K562 (cell line): ENCODE measurements around the gene TGM1. TPM values are rescaled to one million over a fixed set of nuclear protein-coding genes. Genes with fewer than 3 reads are reported as not detected.
A peak's percentile ranks its signal among the peaks of the same experiment; 100 is the strongest.

Source experiments
- ATF1 ChIP-seq, 2 experiments: fragments of 450-650 bp in 1 of 2; IDR thresholded peaks; 2 replicates each; pipeline ENCODE4 v1.6.1; 2016; ENCODE audit warnings: missing compliant biosample characterization in 1 of 2, missing genetic modification characterization in 1 of 2
- ATF7 ChIP-seq: fragments of 450-650 bp; IDR thresholded peaks from 2 replicates; pipeline ENCODE4 v1.7.1; 2014; ENCODE audit warnings: mild to moderate bottlenecking, moderate library complexity
- CAMTA2 ChIP-seq: fragments of 250-450 bp; sonication (Bioruptor Pico); conservative IDR thresholded peaks from 2 replicates; pipeline ENCODE4 v1.5.1; 2022
- CUX1 ChIP-seq: fragments of 200-800 bp; sonication (Bioruptor generic); IDR thresholded peaks from 2 replicates; pipeline ENCODE4 v1.6.1; 2016; ENCODE audit warnings: missing genetic modification characterization, missing compliant biosample characterization
- GABPA ChIP-seq: fragments of 200-800 bp; sonication (Bioruptor generic); conservative IDR thresholded peaks from 2 replicates; pipeline ENCODE4 v1.6.1; 2016; ENCODE audit warnings: low read depth, missing genetic modification characterization, missing compliant biosample characterization
- GTF3C2 ChIP-seq: IDR thresholded peaks from 3 replicates; pipeline ENCODE4 v1.6.1; 2011; ENCODE audit warnings: borderline replicate concordance, mild to moderate bottlenecking, moderate library complexity; ENCODE audit not compliant: insufficient read length; ENCODE audit errors: extremely low read depth
- HCFC1 ChIP-seq: IDR thresholded peaks from 2 replicates; pipeline ENCODE4 v1.6.1; 2012; ENCODE audit warnings: low read depth, low read length, improper control_type of control experiment
- PHF20 ChIP-seq: fragments of 450-650 bp; IDR thresholded peaks from 2 replicates; pipeline ENCODE4 v1.6.1; 2018; ENCODE audit not compliant: partially characterized antibody
- POLR2AphosphoS5 ChIP-seq: IDR thresholded peaks from 2 replicates; pipeline ENCODE4 v1.6.1; 2011; ENCODE audit warnings: mild to moderate bottlenecking, low read depth, low read length, moderate library complexity; ENCODE audit not compliant: control insufficient read depth, insufficient read depth
- RAD51 ChIP-seq: fragments of 450-650 bp; IDR thresholded peaks from 2 replicates; pipeline ENCODE4 v1.7.1; 2016; ENCODE audit warnings: low read depth, mild to moderate bottlenecking, borderline replicate concordance
- SNRNP70 ChIP-seq: fragments of 200-400 bp; formaldehyde crosslinking; optimal IDR thresholded peaks from 2 replicates; pipeline ENCODE3; 2017; ENCODE audit warnings: low read depth, low read length
- TCF7L2 ChIP-seq: fragments of 150-350 bp; IDR thresholded peaks from 2 replicates; pipeline ENCODE4 v1.6.1; 2016; ENCODE audit warnings: low read depth, mild to moderate bottlenecking, low read length, moderate library complexity
- ZNF511 ChIP-seq: sonication (generic); formaldehyde crosslinking; IDR thresholded peaks from 2 replicates; pipeline ENCODE4 v1.8.0; 2022; ENCODE audit warnings: mild to moderate bottlenecking, missing genetic modification reagents
- ZNF699 ChIP-seq: fragments of 250-450 bp; sonication (Bioruptor Pico); IDR thresholded peaks from 2 replicates; pipeline ENCODE4 v1.8.0; 2021; ENCODE audit warnings: mild to moderate bottlenecking, moderate library complexity; ENCODE audit not compliant: insufficient replicate concordance
- polyA plus RNA-seq, 8 experiments: library from polyadenylated mRNA; depleted of rRNA in 4 of 8; stranded (reverse) in 5 of 8; unstranded in 3 of 8; fragments of >200 nt; fragmentation: Nextera tagmentation in 2 of 8; fragmentation: Illumina TruSeq in 1 of 8; extraction: Ambion mirVana in 2 of 8; extraction: Trizol in 1 of 8; gene quantifications; 2 replicates each; pipeline versions ENCODE4 v1.2.1 to v1.2.3, GENCODE V29; 2011 to 2014; ENCODE audit warnings: inconsistent platforms in 1 of 8, missing spikeins in 1 of 8
- total RNA-seq, 7 experiments: library from RNA; depleted of rRNA in 6 of 7; stranded (reverse); fragments of >200 nt in 6 of 7; fragmentation: Illumina TruSeq in 2 of 7; extraction: Trizol in 2 of 7; gene quantifications; 2 replicates each; pipeline versions ENCODE4 v1.2.1 to v1.2.3, GENCODE V29; 2011 to 2021; ENCODE audit warnings: low replicate concordance in 1 of 7

Gene TGM1
- total and polyA plus RNA-seq, 9 of the 15 experiments (the other 6 are each of a cell fraction or from before 2014, with no cell fraction given), result 0.13 to 4.4 (median 0.88) TPM

- TF ChIP-seq CAMTA2 (CRISPR knock-in tag) (no peak), GABPA (tag) (peak; percentile 82), CUX1 (CRISPR knock-in tag) (no peak), HCFC1 (peak; percentile 77), RAD51 (no peak), ZNF699 (no peak), SNRNP70 (no peak), ATF1 (CRISPR knock-in tag; IDR thresholded peaks at IDR 0.05) (no peak), ATF1 (tag; IDR thresholded peaks at IDR 0.05) (peak; percentile 74), PHF20 (peak; percentile 48), ATF7 (peak; percentile 77), ZNF511 (peak; percentile 57), GTF3C2 (no peak), TCF7L2 (no peak), POLR2AphosphoS5 (0 out of 2 replicates have a peak, but pooled peaks have one; percentile 39)
Observed at GRCh38 chr14:24271134-24271833, 8.3 kb upstream of the TGM1 start, which contains the start of gene RABGGTA (continued).
